H9 (cell line): Measurements from ENCODE around the gene KCNJ11. TPM values are rescaled to one million over a fixed set of nuclear protein-coding genes. Genes with fewer than 3 reads are reported as not detected.

ENCODE experiments used
- DNase-seq: peaks from one replicate; pipeline ENCODE4 v3.0.0-alpha.2; 2017
- H2AFZ ChIP-seq: one replicate; pipeline ENCODE4 v1.6.1; 2013; ENCODE audit warnings: mild to moderate bottlenecking, low read length, control low read depth, moderate library complexity
- H2AK5ac ChIP-seq: 2 replicates; pipeline ENCODE4 v1.6.1; 2013; ENCODE audit warnings: low read length, control low read depth, mixed read lengths; ENCODE audit not compliant: insufficient read length
- H2BK120ac ChIP-seq: one replicate; pipeline ENCODE4 v1.6.1; 2013; ENCODE audit warnings: low read depth, mild to moderate bottlenecking, low read length, control low read depth, inconsistent platforms; ENCODE audit not compliant: poor library complexity, severe bottlenecking
- H2BK12ac ChIP-seq: 2 replicates; pipeline ENCODE4 v1.6.1; 2013; ENCODE audit warnings: low read length, control low read depth, mixed read lengths, low read depth; ENCODE audit not compliant: insufficient read length
- H2BK15ac ChIP-seq: 2 replicates; pipeline ENCODE4 v1.6.1; 2013; ENCODE audit warnings: low read depth, low read length, control low read depth
- H2BK20ac ChIP-seq: one replicate; pipeline ENCODE4 v1.6.1; 2013; ENCODE audit warnings: low read depth, mild to moderate bottlenecking, low read length, control low read depth, inconsistent platforms; ENCODE audit not compliant: poor library complexity, severe bottlenecking
- H2BK5ac ChIP-seq: 2 replicates; pipeline ENCODE4 v1.6.1; 2013; ENCODE audit warnings: low read length, control low read depth, mixed read lengths; ENCODE audit not compliant: insufficient read length
- H3K14ac ChIP-seq: 2 replicates; pipeline ENCODE4 v1.6.1; 2013; ENCODE audit warnings: low read length, control low read depth; ENCODE audit not compliant: insufficient read depth
- H3K18ac ChIP-seq: 2 replicates; pipeline ENCODE4 v1.6.1; 2013; ENCODE audit warnings: low read depth, mild to moderate bottlenecking, mixed read lengths, low read length, control low read depth; ENCODE audit not compliant: insufficient read length
- H3K23ac ChIP-seq: 2 replicates; pipeline ENCODE4 v1.6.1; 2013; ENCODE audit warnings: low read length, control low read depth, mixed read lengths, low read depth; ENCODE audit not compliant: insufficient read length
- H3K23me2 ChIP-seq: 2 replicates; pipeline ENCODE4 v1.6.1; 2013; ENCODE audit warnings: low read depth, mild to moderate bottlenecking, mixed read lengths, low read length, control low read depth; ENCODE audit not compliant: insufficient read length, poor library complexity, severe bottlenecking
- H3K27ac ChIP-seq: 2 replicates; pipeline ENCODE4 v1.5.1; 2013; ENCODE audit warnings: low read length, control low read depth, mixed read lengths, low read depth; ENCODE audit not compliant: insufficient read length
- H3K27me3 ChIP-seq: 2 replicates; pipeline ENCODE4 v1.6.1; 2013; ENCODE audit warnings: low read length, control low read depth, inconsistent platforms; ENCODE audit not compliant: insufficient read depth
- H3K4ac ChIP-seq: 2 replicates; pipeline ENCODE4 v1.6.1; 2013; ENCODE audit warnings: low read depth, mild to moderate bottlenecking, control low read depth, inconsistent platforms, low read length, moderate library complexity
- H3K4me1 ChIP-seq: 2 replicates; pipeline ENCODE4 v1.6.1; 2013; ENCODE audit warnings: low read length, control low read depth, inconsistent platforms; ENCODE audit not compliant: insufficient read depth
- H3K4me2 ChIP-seq: 2 replicates; pipeline ENCODE4 v1.6.1; 2013; ENCODE audit warnings: low read length, control low read depth, mixed read lengths; ENCODE audit not compliant: insufficient read length, insufficient read depth
- H3K56ac ChIP-seq: 2 replicates; pipeline ENCODE4 v1.6.1; 2013; ENCODE audit warnings: low read depth, mild to moderate bottlenecking, mixed read lengths, low read length, control low read depth; ENCODE audit not compliant: insufficient read length
- H3K79me1 ChIP-seq: 2 replicates; pipeline ENCODE4 v1.6.1; 2013; ENCODE audit warnings: low read depth, mild to moderate bottlenecking, moderate library complexity, low read length, control low read depth, inconsistent platforms; ENCODE audit not compliant: insufficient read depth, poor library complexity, severe bottlenecking
- H3K79me2 ChIP-seq: 2 replicates; pipeline ENCODE4 v1.6.1; 2013; ENCODE audit warnings: low read length, control low read depth, inconsistent platforms; ENCODE audit not compliant: insufficient read depth
- H3K9ac ChIP-seq: 2 replicates; pipeline ENCODE4 v1.6.1; 2013; ENCODE audit warnings: low read length, control low read depth, mixed read lengths; ENCODE audit not compliant: insufficient read length; ENCODE audit errors: extremely low read depth
- H3K9me3 ChIP-seq: one replicate; pipeline ENCODE4 v1.6.1; 2013; ENCODE audit warnings: low read depth, low read length, inconsistent platforms; ENCODE audit not compliant: control insufficient read depth
- H3T11ph ChIP-seq: one replicate; pipeline ENCODE4 v1.6.1; 2013; ENCODE audit warnings: mild to moderate bottlenecking, low read length, control low read depth, inconsistent platforms
- H4K20me1 ChIP-seq: one replicate; pipeline ENCODE4 v1.6.1; 2013; ENCODE audit not compliant: control insufficient read depth, insufficient read length, insufficient read depth
- H4K5ac ChIP-seq: 2 replicates; pipeline ENCODE4 v1.6.1; 2013; ENCODE audit warnings: low read depth, mild to moderate bottlenecking, mixed read lengths, low read length, control low read depth; ENCODE audit not compliant: insufficient read length
- H4K8ac ChIP-seq: replicated peaks from 2 replicates; pipeline ENCODE4 v1.6.1; 2013; ENCODE audit warnings: low read length, control low read depth, mixed read lengths, low read depth; ENCODE audit not compliant: insufficient read length
- H4K91ac ChIP-seq: 2 replicates; pipeline ENCODE4 v1.6.1; 2013; ENCODE audit warnings: low read depth, mild to moderate bottlenecking, moderate library complexity, mixed read lengths, low read length, control low read depth; ENCODE audit not compliant: insufficient read length
- H3K27ac Mint-ChIP-seq, 3 experiments: 2 replicates in 2 of 3; 3 replicates in 1 of 3; pipeline ENCODE4 v1.8.0; 2020 to 2021; ENCODE audit warnings: mixed read lengths in 3 of 3, mild to moderate bottlenecking in 1 of 3, moderate library complexity in 1 of 3
- H3K27me3 Mint-ChIP-seq: 2 replicates; pipeline ENCODE4 v1.8.0; 2021; ENCODE audit warnings: low read depth, mild to moderate bottlenecking, moderate library complexity, mixed read lengths
- H3K36me3 Mint-ChIP-seq, 3 experiments: 2 replicates in 2 of 3; 3 replicates in 1 of 3; pipeline ENCODE4 v1.8.0; 2020 to 2021; ENCODE audit warnings: low read depth in 3 of 3, mixed read lengths in 3 of 3; ENCODE audit not compliant: insufficient read depth in 1 of 3
- H3K4me1 Mint-ChIP-seq, 2 experiments: 2 replicates each; pipeline ENCODE4 v1.8.0; 2020; ENCODE audit warnings: mixed read lengths in 2 of 2
- H3K4me3 Mint-ChIP-seq, 2 experiments: 2 replicates in 1 of 2; 3 replicates in 1 of 2; pipeline ENCODE4 v1.8.0; 2020 to 2021; ENCODE audit warnings: mild to moderate bottlenecking in 2 of 2, mixed read lengths in 2 of 2, moderate library complexity in 1 of 2
- H3K9me3 Mint-ChIP-seq, 2 experiments: 2 replicates in 1 of 2; 3 replicates in 1 of 2; pipeline ENCODE4 v1.8.0; 2020; ENCODE audit warnings: mild to moderate bottlenecking in 2 of 2, mixed read lengths in 2 of 2, moderate library complexity in 1 of 2
- CTCF ChIP-seq: fragments of 200-600 bp; sonication (generic); conservative IDR thresholded peaks from 3 replicates; pipeline ENCODE4 v1.8.0; 2021; ENCODE audit warnings: antibody characterized with exemption, mild to moderate bottlenecking
- WGBS: extraction: QIAGEN DNeasy Blood & Tissue Kit; methylation state at CpG from one replicate; pipeline ENCODE4 v1.1.7; 2013; ENCODE audit warnings: missing lambda C conversion rate, low lambda C conversion rate, mixed read lengths; ENCODE audit not compliant: insufficient read length; ENCODE audit errors: extremely low coverage; 5-methylcytosine and 5-hydroxymethylcytosine counted together
- total RNA-seq: library from RNA; stranded (reverse); gene quantifications from 2 replicates; pipeline ENCODE4 v1.2.1, GENCODE V29; 2021

KCNJ11 gene
- total RNA-seq, 1 experiment from 2014 or later = 2.3 TPM

DNA sequence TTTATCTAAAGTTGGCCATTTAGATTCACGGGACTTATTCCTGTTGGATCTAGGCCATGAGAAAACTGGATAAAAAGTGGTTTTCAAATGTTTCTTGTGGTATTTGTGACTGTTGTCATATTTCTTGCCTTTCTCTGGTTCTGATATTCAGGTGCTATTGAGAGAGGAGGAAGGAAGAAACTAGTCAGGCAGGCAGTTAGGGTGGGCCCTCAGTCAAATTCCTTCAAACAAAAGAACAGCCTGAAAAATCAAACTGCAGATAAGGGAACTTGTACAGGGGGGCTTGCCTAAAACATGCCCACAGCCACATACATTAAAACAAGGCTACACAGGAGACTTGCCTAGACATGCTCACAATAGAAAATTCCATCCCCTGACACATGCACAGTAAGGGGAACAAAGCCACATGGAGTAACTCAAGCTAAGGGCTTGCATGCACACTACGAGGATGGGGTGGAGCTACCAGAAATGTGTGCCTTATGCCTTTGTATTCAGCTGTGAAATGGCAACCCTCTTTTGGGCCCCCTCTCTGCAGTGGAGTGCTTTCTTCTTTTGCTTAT lies 18.7 kb downstream of the KCNJ11 start:
- Histone ChIP-seq H2AFZ (no peak overlapping the region), H3K18ac (no peak overlapping the region), H3K4me1 (no peaks in the 10 kb centered on the region), H3K79me1 (no peaks in the 10 kb centered on the region), H2BK5ac (no peak overlapping the region), H2AK5ac (no peak overlapping the region), H3K4me2 (no peak overlapping the region), H2BK120ac (no peak overlapping the region), H3K23me2 (no peaks in the 10 kb centered on the region), H2BK20ac (no peak overlapping the region), H2BK15ac (no peak overlapping the region), H3K27me3 (no peaks in the 10 kb centered on the region), H3K23ac (no peak overlapping the region), H2BK12ac (no peak overlapping the region), H3K56ac (no peak overlapping the region), H3K4ac (no peak overlapping the region), H3T11ph (no peak overlapping the region), H4K20me1 (no peaks in the 10 kb centered on the region), H3K27ac (no peak overlapping the region), H3K79me2 (no peaks in the 10 kb centered on the region), H3K9ac (no peak overlapping the region), H4K5ac (no peak overlapping the region), H3K9me3 (peaks cover 52% of the 10 kb centered on the region), H4K91ac (no peak overlapping the region), H3K14ac (no peak overlapping the region), H4K8ac (no peak overlapping the region)
- H3K27me3 Mint-ChIP-seq = peaks cover 9% of the 10 kb centered on the region
- no CpG with 5 or more reads among the region's 2 CpGs for WGBS
- no peak overlapping the region for H3K27ac Mint-ChIP-seq
- peaks cover 56 to 61% of the 10 kb centered on the region in 2 experiments for H3K9me3 Mint-ChIP-seq
- H3K4me3 Mint-ChIP-seq = no peak overlapping the region
- TF ChIP-seq CTCF = no peak
- peaks cover 42 to 51% (median 44%) of the 10 kb centered on the region in 3 experiments for H3K36me3 Mint-ChIP-seq
- no peak for DNase-seq
- 0 out of 4 replicates have a peak, but pooled peaks cover 0 to 3% of the 10 kb centered on the region in 2 experiments for H3K4me1 Mint-ChIP-seq
